Urothelium cell line (cell line): Measurements from ENCODE around the gene SELPLG.
"Not testable (repeated sequence)": the region's sequence is repeated elsewhere in the genome, so short reads cannot be mapped to it uniquely, and the experiment has no call there.

Experiments
- DNase-seq: peaks from one replicate; pipeline ENCODE4 v3.0.0; 2011; ENCODE audit warnings: low spot score, mixed read lengths
- FAIRE-seq: peaks from 2 replicates; lab custom pipeline; 2011; peaks lifted over from hg19 to GRCh38; lab: Jason Lieb, UNC

SELPLG gene

DNA sequence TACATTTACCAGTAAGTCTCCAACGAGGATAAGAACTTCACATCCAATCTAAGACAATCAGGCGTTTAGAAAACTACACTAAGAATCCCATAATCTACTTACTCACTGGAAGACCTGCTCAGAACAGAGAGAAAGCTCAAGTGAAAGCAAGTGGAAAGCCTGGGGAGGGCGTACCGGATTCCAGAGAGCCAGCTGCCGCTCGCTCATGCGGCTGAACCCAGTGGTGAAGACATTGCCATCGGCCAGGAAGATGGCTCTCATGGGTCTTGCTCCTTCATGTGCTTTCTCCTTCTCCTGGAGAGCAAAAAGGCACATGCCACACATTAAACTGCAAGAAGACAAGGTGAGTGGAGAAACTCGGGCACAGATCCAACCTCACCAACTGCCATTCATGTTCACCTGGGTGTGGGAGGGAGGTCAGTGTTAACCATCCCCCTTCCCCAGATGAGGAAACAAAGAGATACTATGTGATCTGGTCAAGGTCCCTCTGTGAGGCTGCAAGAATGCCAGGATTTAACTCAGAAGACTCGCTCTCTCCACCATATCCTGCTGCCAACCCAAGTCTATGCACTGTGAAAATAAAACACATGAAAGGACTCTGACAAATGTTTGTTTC, 23.5 kb upstream of the SELPLG start:
- no peak for FAIRE-seq
- DNase-seq = no peak

DNA sequence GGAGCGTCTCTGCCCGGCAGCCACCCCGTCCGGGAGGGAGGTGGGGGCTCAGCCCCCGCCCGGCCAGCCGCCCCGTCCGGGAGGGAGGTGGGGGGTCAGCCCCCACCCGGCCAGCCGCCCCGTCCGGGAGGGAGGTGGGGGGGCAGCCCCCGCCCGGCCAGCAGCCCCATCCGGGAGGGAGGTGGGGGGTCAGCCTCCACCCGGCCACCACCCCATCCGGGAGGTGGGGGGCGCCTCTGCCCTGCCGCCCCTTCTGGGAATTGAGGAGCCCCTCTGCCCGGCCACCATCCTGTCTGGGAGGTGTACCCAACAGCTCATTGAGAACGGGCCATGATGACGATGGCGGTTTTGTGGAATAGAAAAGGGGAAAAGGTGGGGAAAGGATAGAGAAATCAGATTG, 22.6 kb upstream of the SELPLG start:
- FAIRE-seq = not testable (repeated sequence)

DNA sequence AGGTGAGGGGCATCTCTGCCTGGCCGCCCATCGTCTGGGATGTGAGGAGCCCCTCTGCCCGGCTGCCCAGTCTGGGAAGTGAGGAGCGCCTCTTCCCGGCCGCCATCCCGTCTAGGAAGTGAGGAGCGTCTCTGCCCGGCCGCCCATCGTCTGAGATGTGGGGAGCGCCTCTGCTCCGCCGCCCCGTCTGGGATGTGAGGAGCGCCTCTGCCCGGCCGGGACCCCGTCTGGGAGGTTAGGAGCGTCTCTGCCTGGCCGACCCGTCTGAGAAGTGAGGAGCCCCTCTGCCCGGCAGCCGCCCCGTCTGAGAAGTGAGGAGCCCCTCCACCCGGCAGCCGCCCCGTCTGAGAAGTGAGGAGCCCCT, 22.1 kb upstream of the SELPLG start:
- FAIRE-seq, DNase-seq: not testable (repeated sequence)

More for the DNA sequence above, 22.6 kb upstream of the SELPLG start:
- not testable (repeated sequence) for DNase-seq

DNA sequence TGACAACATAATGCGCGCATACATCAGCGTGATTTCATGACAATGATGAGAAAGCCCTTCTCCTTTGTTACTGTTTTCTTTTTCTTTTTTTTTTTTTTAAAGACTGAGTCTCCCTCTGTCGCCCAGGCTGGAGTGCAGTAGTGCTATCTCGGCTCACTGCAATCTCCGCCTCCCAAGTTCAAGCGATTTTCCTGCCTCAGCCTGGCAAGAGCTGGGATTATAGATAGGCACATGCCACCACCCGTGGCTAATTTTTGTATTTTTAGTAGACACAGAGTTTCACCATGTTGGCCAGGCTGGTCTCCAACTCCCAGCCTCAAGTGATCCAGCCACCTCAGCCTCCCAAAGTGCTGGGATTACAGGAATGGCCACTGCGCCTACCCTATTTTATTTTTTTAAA, 20.9 kb upstream of the SELPLG start:
- FAIRE-seq, DNase-seq: not testable (repeated sequence)

DNA sequence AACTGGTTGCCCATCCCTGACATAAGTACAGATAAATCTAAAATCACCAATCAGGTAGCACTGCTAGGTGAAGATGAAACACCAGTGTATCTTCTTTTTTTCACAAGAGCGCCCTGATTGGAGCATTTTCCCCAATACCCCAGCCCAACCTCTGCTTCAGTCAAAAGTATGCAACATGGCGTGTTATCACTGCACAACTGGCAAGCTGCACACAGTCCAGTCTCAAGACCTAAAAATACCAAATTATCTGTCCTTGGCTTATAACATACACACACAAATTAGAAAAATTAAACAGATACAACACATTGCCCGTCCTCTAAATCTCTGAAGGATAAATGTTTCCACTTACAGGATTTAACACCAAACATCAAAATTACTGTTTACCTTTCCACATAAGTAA, 20.2 kb upstream of the SELPLG start:
- FAIRE-seq (no peak), DNase-seq (no peak)

DNA sequence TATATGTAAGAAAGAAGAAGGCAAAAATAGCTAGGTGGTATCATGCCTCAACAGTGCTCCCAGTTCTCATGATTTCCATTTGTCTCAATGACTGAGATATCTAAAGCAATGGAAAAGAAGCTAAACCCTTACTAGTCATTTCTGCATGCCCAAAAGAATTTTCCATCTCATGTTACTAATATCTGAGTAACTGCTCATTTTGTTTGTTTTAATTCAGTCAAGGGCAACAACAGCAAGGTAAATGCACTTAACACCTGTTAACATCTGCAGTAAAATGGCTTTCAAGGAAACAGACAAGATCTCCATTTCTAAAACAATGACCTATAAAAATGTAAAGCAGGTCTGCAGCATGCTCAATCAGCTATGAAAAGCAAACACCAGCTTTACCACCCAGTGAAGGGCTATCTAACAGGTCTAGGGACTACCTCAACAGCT, 19.4 kb upstream of the SELPLG start:
- FAIRE-seq (no peak), DNase-seq (no peak)

DNA sequence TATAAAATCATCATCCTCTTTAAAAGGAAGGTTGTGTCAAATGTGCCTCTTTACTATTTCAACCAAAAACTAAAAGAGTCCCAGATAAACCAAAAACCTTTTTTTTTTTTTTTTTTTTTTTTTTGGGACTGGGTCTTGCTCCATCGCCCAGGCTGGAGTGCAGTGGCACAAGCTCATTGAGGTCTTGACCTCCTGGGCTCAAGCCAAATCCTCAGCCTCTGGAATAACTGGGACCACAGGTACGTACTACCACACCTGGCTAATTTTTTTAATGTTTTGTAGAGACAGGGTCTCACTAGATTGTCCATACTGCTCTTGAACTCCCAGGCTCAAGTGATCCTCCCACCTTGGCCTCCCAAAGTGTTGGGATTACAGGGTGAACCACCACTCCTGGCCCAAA, 16.4 kb upstream of the SELPLG start:
- no peak for FAIRE-seq
- DNase-seq = no peak

DNA sequence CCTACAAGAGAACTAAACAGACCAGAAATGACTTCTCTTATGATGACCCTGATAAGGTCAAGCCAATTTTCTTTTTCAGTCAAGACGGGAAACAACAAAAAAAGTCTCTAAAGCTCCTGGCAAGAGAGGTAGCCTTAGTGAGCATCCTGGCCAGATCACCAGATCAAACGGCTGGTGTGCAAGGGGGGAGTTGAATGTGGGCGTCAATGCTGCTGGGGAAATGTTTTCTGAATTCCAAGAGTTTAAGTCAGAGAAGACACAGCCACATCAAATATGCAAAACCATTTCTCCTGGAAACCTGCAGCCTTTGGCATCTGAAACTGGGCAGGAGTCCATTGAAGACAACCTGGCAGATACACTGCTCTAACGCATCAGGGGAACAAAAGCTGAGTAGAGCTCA, 16.0 kb upstream of the SELPLG start:
- DNase-seq (peak; percentile 67), FAIRE-seq (no peak)

DNA sequence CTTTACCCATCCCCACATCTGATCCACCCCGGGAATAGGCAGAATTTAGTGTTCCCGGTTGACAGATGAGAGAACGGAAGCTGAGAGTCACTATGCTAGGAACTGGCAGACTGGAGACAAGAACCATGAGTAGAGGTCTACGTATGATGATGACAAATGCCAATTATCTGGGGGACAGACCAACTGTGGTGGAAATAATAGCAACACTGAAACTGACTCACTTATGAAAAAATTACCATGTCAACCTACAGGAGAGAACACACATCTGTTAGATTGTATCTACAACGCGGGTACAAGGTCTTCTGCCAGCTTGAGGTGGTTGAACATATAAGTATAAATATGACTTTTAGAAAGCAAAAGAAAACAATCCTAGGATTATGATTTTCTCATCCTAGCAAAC, 15.4 kb upstream of the SELPLG start:
- FAIRE-seq = no peak
- no peak for DNase-seq

DNA sequence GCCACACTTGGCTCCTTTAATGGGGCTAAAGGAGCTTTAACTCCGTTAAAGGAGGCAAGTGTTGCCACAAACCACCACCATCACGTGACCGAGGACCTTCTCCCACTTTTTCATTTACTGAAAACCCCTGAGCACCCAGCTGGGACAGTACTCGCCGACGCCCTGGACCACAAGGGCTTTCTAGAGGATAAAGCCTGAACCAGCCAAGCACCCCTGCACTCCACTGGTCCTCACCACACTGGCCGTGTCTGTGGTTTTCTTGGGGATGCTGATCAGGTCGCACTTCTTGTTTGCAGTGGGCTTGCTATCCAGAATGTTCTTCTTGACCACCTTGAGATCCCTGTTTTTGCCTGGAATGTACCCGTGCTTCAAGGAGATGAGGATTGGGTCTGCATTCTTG, 14.7 kb upstream of the SELPLG start:
- no peak for FAIRE-seq
- DNase-seq = no peak

DNA sequence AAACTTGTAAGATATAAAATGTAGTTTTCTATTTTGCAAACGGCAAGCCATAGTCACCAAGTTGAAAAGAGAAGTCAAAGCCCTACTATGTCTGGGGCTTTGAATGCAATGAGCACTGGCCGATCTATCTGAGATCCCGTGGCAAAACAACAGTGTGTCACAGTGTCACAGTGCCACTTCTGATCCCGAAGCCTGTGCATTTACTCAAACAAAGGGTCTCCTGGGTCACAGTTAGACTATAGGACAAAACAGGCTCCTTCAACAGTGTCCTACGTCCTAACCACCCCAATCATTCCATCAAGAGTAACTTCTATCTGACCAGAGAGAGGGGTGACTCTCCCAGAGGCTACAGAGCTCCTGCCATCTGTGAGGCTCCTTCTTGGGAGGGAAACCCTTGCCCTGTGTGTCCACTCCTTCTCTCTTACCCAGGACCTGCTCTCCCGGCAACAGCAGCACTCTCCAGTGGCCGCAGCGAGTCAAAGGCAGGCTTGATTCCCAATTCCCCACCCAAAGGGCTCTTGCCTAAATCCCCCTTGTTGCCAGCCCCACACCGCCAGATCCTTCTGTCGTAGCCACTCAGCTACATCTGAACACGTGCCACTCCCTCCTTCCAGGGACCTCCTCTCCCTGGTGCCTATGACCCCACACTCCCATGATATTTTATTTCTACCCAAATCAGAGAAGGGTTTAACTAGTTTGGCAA, 14.0 kb upstream of the SELPLG start:
- no peak for DNase-seq
- no peak for FAIRE-seq

DNA sequence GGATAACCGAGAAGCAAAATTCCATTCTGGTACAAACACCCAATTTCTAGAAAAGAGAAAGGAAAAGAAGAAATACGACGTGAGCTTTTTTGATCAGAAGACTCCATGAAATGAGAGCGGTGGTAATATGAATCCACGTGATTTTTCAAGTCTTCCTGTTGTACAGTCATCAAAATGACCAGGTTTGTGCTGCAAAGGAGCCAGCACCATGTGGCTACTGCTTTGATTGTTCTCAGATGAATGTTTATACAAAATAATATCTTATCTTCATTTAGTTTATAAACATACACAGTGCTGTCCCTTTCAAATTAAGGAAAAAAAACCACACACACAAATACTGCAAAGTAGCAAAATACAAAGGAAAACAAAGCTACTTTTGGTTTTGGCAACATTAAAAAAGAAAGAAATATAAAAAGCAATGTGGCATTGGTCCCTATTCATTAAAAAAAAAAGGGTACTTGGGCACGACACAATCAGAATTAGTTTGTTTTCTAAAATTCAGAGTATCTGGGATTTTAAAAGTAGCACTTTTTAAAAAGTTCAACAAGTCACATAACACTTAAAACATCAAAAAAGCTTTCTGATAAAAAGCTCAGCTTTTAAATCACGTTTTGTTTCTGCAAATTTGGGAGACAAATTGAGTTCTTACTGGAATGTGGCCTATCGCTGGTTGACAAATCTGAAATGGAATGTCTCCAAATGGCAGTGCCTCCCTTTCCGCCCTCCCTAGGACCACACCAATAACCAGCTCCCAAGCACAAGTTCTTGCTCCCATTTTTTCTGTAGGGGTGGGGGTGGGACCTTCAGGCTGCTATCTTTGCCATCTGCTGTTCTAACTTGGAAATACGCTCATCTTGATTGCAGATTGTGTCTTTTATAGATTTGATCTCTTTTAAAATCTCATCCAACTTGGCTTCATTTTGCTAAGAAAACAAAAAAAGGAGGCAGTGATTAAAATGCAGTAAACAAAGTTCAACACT, 13.2 kb upstream of the SELPLG start:
- FAIRE-seq (no peak), DNase-seq (no peak)

DNA sequence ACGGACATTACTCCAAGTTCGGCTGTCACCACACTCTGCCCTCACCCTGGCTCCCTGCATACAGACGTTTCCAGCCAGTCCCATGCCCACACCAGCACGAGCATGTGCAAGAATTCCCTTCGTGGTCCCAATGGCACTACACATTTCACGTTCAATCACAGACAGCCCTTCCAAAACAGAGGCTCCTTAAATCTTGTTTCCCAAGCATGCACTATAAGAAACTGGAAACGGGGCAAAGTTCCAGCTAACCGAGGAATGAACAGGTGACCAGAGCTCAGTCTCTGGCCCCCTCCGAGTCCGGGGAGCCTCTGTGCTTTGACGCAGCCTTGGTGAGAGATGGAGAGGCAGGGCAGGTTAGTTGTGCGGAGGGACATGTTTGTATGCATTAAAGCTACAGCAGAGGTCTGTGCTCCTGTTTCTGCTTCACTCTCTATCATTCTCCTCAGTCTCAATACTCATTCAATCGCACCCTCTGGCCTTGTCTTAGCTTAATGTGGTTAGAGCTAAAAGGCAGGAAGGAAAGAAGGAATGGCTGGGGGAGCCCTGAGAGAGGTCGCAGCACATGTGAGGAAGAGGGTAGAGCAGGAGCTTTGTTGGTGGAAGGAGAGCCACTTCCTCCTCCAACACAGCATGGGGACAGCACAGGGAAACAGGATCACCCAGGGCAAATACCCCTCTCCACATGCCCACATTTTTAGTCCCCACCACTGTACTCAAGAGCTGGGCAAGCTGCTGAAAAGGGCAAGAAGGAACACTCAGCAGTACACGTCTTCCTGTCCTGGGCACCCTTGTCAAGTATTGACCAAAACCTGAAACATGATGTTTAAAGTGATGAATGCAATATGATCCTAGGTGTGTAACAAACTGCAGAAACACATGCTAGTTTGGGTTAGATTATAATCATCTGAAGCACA, 12.2 kb upstream of the SELPLG start:
- no peak for FAIRE-seq
- DNase-seq = no peak

DNA sequence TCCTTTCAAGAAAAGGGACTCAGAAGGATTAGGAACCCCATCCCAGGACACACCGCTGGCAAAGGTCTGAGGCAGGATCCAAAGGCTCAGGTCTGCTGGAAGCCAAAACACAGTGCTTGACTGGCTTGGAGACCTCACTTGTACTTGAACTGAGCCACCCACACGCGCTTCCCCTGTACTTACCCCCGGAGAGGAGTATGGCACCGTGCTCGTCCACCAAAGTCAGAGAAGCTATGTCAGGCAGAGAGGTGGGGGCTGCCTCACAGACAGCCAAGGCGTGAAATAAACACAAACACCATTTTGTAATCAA, 11.1 kb upstream of the SELPLG start:
- FAIRE-seq (no peak), DNase-seq (no peak)

DNA sequence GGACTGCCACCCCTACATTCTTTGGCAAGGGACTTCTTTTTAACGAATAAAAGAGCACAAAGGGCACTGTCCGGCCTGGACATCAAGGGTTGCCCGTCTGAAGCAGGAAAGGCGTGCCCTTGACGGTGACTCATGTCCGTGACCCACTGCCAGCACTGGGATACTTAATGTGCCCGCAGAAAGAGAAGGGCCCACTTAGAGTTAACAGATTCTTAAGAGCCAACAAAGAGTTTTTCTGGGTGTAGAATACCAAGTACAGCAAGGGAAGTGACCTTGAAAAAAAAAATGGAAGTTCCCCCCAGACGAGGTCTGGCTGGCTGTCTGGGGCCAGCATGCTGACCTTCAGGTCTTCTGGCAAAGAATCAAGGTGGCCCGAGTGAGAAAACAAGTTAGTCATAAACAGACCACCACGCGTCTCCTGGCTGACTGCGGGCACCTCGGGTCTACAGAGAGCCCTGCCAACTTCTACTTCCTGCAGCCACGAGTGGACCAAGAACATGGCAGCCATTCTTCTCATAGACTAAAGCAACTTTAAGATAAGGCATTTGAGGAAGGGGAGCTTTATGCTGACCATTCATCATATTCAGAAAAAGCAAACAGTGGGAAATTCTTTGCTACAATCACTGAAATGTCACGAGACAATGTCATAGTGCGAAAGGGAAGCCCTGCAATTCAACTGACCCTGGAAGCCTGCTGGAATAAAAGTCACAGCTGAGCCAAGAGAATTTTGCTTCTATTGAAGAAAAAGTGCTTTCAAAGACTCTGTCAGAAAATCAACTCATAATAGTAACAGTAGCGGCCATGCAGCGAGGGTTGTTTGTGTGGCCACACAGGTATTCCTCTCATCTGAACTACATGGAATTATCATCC, 10.5 kb upstream of the SELPLG start:
- FAIRE-seq (no peak), DNase-seq (no peak)

DNA sequence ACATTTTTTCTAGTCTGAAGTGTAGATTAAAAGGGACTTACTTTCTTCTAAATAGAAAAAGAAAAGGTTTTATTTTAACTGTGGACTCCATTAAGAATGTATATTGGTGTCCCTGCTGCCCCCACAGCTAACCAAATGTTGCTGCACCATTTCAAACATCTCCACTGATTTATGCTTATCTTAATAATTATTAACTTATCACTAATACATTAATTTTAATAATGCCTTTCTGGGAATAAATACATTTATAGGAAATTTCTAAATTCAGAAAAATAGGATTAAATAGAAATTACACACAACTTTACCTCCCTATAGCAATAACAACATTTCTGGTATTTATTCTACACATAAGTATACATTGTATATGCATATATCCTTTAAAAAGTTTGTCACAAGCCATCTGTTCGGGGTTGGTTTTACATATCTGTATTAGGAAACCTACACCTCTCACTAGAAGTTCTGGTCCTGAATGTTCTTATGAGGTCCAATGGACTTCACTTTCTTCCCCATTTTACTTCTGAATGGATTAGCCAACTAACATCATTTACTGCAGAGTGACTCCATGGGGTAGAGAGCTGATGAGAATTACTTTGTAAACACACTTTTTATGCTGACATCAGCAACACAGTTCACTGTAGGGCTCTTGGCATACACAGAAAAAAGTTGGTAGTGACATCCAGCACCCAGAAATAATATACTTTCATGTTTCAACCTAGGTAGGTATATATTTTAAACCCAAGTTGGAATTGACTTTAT, 9.4 kb upstream of the SELPLG start:
- DNase-seq (no peak), FAIRE-seq (no peak)

DNA sequence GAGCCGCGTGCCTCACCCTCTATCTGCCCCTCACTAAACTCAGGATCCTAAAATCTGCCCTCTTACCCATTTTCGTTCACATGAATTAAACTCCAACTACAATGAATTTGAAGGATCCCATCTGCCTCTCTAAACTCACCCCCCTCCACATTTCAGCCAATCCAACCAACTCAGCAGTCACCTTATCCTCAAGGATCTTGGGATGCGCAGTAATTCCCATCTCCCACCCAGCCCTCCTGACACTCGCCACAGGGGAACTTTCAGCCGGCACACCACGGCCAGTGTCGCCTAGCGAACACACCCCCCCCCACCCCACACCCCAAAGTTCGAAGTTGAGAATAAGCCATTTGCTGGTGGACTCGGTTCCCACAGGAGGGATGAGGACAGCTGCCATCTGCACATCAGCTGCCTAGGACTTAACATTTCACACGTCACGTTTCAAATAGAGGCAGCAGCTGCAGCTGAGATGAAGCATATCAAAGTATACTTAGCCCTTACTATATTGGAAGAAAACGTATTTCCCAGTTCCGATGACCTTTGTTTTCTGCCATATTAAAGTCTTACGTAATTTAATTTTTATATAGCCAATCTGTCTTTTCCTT, 8.7 kb upstream of the SELPLG start:
- FAIRE-seq (no peak), DNase-seq (no peak)

DNA sequence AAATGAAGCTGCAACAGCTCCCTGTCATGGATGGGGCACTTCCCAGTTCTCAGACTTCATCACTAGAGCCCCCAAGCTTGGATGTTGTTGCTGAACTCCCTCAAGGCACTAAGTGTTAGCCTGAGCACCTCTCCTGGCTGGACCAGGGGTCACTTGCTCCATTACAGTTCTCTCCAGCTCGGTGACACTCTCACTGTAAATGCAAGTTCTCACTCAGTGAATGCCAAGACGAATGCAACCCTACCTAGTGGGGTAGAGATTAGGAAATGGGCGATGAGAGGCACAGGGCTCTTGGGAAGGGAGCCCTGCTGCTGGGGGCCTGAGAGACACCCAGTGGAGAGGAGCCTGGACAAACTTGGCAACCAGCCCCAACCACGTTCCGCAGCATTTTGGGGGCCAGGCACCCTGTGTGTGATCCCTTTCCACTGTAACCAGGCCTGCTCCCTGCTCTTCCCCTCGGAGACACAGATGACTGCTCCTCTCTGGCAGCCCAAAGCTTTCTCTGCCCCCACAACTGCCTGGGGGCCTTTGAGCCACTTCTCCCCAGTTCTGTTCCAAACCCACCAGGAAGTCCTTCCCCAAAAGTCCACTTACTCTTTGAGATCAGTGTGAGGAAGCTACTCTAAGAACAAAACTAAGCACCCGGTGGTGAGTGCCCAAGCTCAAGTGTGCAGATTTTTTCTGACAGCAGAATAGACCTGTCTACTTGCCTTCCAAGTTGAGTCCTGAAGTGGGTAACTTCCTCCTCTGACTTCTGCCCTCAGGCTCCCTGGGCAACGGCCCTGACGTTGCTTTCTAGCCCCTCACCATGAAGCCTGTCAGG, 8.0 kb upstream of the SELPLG start:
- DNase-seq = no peak
- no peak for FAIRE-seq
